Calu3 (cell line): ENCODE measurements around the gene ADARB1. TPM values are rescaled to one million over a fixed set of nuclear protein-coding genes. Genes with fewer than 3 reads are reported as not detected.

Source experiments
- BruUV-seq: library from RNA; stranded (reverse); fragments of 400-500 nt; replicated peaks from 2 replicates; lab custom pipeline; 2021; lab: Mats Ljungman, UMichigan
- CTCF ChIA-PET: fragments of 300-600 bp; sonication (Branson Sonifier 250); formaldehyde crosslinking; loops from one replicate; lab custom pipeline; 2022; ENCODE audit warnings: antibody characterized with exemption; lab: Charles Lee
- DNase-seq: peaks from one replicate; pipeline ENCODE4 v3.0.0; 2022
- H3K27ac Mint-ChIP-seq: one replicate; pipeline ENCODE4 v1.8.0; 2022; ENCODE audit warnings: mixed read lengths; ENCODE audit not compliant: unreplicated experiment
- H3K27me3 Mint-ChIP-seq: one replicate; pipeline ENCODE4 v1.8.0; 2022; ENCODE audit warnings: mixed read lengths; ENCODE audit not compliant: unreplicated experiment
- H3K36me3 Mint-ChIP-seq: one replicate; pipeline ENCODE4 v1.8.0; 2022; ENCODE audit warnings: mild to moderate bottlenecking, moderate library complexity, mixed read lengths; ENCODE audit not compliant: insufficient read depth, unreplicated experiment
- H3K4me1 Mint-ChIP-seq: one replicate; pipeline ENCODE4 v1.8.0; 2022; ENCODE audit warnings: mild to moderate bottlenecking, low read depth, mixed read lengths; ENCODE audit not compliant: unreplicated experiment
- H3K4me3 Mint-ChIP-seq: one replicate; pipeline ENCODE4 v1.8.0; 2022; ENCODE audit warnings: mild to moderate bottlenecking, low read depth, moderate library complexity, mixed read lengths; ENCODE audit not compliant: unreplicated experiment
- H3K9me3 Mint-ChIP-seq: one replicate; pipeline ENCODE4 v1.8.0; 2022; ENCODE audit warnings: low read depth, mixed read lengths; ENCODE audit not compliant: unreplicated experiment
- CTCF ChIP-seq: fragments of 200-600 bp; IDR thresholded peaks from one replicate; pipeline ENCODE4 v1.8.0; 2022; ENCODE audit warnings: antibody characterized with exemption; ENCODE audit not compliant: unreplicated experiment
- intact Hi-C: fragments of 100-400 bp; cut with micrococcal nuclease; formaldehyde crosslinking; loops from one replicate; pipeline ENCODE4 v1.10.0; 2022; ENCODE audit not compliant: unreplicated experiment
- total RNA-seq: library from RNA; stranded (reverse); gene quantifications from 2 replicates; pipeline ENCODE4 v1.2.3, GENCODE V29; 2022

ADARB1 gene
- total RNA-seq, 1 experiment from 2014 or later = 2.8 TPM

DNA sequence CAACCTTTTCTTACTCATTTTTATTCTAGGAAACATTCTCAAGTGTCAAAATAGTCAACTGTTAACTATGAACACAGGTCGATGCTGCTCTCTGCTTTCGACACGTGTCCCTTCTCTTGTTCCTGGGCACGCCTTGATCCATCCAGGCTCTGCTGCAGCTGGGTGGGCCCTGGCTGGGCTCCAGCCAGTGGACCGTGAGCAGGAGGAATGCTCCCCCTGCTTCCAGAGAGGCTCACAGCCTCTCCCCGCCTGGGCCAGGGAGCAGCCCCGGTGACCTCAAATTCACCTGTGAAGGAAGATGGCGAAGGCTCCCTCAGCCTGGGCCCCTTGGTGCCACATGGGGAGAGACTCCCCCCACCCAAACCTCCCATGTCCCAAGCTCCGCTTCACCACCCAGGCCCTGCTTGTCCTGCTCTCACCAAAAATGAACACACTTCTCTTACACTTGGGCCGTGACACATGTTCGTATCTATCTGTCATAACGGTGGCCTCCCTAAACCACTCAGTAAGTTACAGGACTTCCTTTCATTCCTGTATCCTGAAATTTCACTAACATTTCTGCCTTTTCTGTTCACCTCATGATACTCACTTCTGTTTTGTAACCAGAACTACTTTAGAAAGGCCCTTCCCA is 24.6 kb upstream of the ADARB1 start:
- no peak for DNase-seq
- BruUV-seq = no TSS peak
- no peak overlapping the region for H3K4me3 Mint-ChIP-seq
- H3K27me3 Mint-ChIP-seq = peaks cover 84% of the 10 kb centered on the region
- H3K9me3 Mint-ChIP-seq = no peaks in the 10 kb centered on the region
- peaks cover 6% of the 10 kb centered on the region for H3K4me1 Mint-ChIP-seq
- no peaks in the 10 kb centered on the region for H3K36me3 Mint-ChIP-seq
- CTCF ChIA-PET = interaction anchor here (0.7 kb wide), 1 partner anchor 42 kb away, joined by 3 read pairs; no protein-coding TSS in a partner anchor
- no peak overlapping the region for H3K27ac Mint-ChIP-seq
- no peak for TF ChIP-seq CTCF
- intact Hi-C loops = no loop called here

DNA sequence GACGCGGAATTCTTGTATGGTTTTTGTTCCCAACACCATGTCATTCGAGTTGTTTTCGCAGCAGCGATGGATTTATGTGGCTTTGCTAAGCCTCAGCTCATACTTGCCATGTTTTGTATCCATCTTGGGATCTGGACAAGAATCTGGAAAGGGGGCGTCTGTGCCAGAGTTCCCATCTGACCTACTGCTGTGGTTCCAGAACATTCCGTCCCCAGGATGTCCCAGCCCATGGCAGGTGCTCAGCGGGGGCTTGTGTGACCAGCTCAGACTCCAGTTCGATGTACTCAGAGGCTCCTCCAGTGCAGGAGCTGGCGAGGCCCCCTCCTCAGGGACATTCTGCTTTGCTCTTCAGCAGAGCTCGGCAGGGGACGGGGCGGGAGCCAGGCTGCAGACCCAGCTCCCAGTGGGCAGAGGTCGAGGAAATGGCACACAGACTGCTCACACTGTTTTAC is 24.0 kb upstream of the ADARB1 start:
- no TSS peak for BruUV-seq
- Mint-ChIP-seq H3K4me1 (peaks cover 6% of the 10 kb centered on the region), H3K4me3 (no peak overlapping the region), H3K36me3 (no peaks in the 10 kb centered on the region), H3K9me3 (no peaks in the 10 kb centered on the region), H3K27me3 (peaks cover 84% of the 10 kb centered on the region), H3K27ac (no peak overlapping the region)
- DNase-seq = no peak
- CTCF ChIA-PET = interaction anchor here (0.7 kb wide), 1 partner anchor 43 kb away, joined by 3 read pairs; no protein-coding TSS in a partner anchor
- intact Hi-C loops = no loop called here
- TF ChIP-seq CTCF = no peak

GRCh38 chr21:45050797-45051489 is 23.4 kb upstream of the ADARB1 start:
- no peaks in the 10 kb centered on the region for H3K9me3 Mint-ChIP-seq
- DNase-seq = no peak
- H3K4me1 Mint-ChIP-seq = peaks cover 6% of the 10 kb centered on the region
- BruUV-seq = no TSS peak
- H3K36me3 Mint-ChIP-seq = no peaks in the 10 kb centered on the region
- intact Hi-C loops = no loop called here
- H3K27ac Mint-ChIP-seq = no peak overlapping the region
- no peak for TF ChIP-seq CTCF
- H3K27me3 Mint-ChIP-seq = peaks cover 84% of the 10 kb centered on the region
- CTCF ChIA-PET = interaction anchor here (0.7 kb wide), 1 partner anchor 43 kb away, joined by 3 read pairs; no protein-coding TSS in a partner anchor
- H3K4me3 Mint-ChIP-seq = no peak overlapping the region

DNA sequence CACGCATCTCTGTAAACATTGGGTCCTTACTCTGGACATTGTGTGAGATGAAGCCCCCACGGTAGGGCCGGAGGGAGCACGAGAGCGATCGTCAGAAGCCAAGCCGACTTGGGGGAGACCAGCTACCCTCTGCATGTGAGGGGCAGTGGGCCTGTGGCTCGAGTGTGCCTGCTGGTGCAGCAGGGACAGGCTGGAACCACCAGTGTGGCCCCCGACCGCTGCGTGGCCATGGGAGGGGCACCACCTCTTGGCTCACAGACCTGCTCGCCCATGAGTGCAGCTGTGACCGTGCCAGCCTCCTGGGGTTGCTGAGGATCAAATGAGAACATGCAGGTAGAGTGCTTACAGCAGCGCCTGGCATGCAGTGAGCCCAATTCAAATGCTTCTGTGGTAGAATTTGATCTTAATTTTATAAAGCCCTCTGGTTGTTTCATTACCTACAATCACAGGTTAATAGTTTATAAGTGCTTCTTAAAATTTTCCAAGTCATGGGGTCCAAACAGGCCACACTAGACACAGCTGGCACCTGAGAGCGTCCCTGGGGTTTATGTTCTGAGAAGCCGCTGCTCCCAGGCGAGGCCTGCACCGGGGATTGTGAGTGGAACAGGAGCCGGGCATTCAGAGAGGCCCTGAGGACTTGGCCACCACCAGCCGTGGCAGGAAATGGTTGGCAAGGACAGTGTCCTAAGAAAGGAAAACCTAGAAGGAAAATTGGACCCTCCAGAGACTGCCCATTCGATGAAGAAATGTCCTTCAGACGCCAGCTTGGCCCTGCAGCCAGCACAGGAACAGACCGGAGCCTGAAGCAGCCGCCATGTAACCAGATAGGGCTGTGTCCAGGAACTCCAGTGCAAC is 22.6 kb upstream of the ADARB1 start:
- peaks cover 6% of the 10 kb centered on the region for H3K4me1 Mint-ChIP-seq
- TF ChIP-seq CTCF = no peak
- intact Hi-C loops = no loop called here
- no peak for DNase-seq
- no peaks in the 10 kb centered on the region for H3K9me3 Mint-ChIP-seq
- H3K36me3 Mint-ChIP-seq = no peaks in the 10 kb centered on the region
- CTCF ChIA-PET = no interaction called here
- BruUV-seq = no TSS peak
- H3K27me3 Mint-ChIP-seq = peaks cover 84% of the 10 kb centered on the region
- H3K27ac Mint-ChIP-seq = no peak overlapping the region
- H3K4me3 Mint-ChIP-seq = no peak overlapping the region
